SK-N-MC (cell line): ENCODE results near the gene CSNK2B.

Experiments used
- EZH2 ChIP-seq: fragments of 200-600 bp; sonication (generic); IDR thresholded peaks from one replicate; pipeline ENCODE4 v1.6.1; 2017; ENCODE audit warnings: antibody characterized with exemption
- FOXP2 ChIP-seq: optimal IDR thresholded peaks from 2 replicates; pipeline ENCODE3; 2011; ENCODE audit warnings: mild to moderate bottlenecking, moderate library complexity; ENCODE audit not compliant: insufficient read depth; ENCODE audit errors: extremely low read length, control extremely low read depth
- POLR2AphosphoS5 ChIP-seq: IDR thresholded peaks from 2 replicates; pipeline ENCODE4 v1.6.1; 2012; ENCODE audit warnings: mild to moderate bottlenecking, low read depth, low read length, borderline replicate concordance

- TF ChIP-seq POLR2AphosphoS5 (no peak), FOXP2 (no peak), EZH2 (no peak)
These were observed 22.9 kb upstream of the CSNK2B start for GRCh38 chr6:31642798-31643570.
